Activated CD4-positive, CD25-positive, alpha-beta regulatory T cell treated with anti-CD3 and anti-CD28 coated beads, Interleukin-2, amount 50 U/mL, for 24 hours (primary cell): ENCODE results near the gene UBE2S.
"Not testable (repeated sequence)": the region's sequence is repeated elsewhere in the genome, so short reads cannot be mapped to it uniquely, and the experiment has no call there.

Source experiments
- ATAC-seq, 2 donors: fragments of 150-1000 bp; cut with Tn5 transposase; one replicate each; pipeline ENCODE4 v1.10.0; 2021; ENCODE audit warnings: mild to moderate bottlenecking in 1 of 2, moderate library complexity in 1 of 2

UBE2S gene

GRCh38 chr19:55402509-55402908 lies 5.1 kb downstream of the UBE2S start:
- no peak for ATAC-seq

- not testable (repeated sequence) for ATAC-seq
These were observed 6.2 kb downstream of the UBE2S start for GRCh38 chr19:55401390-55401789.

- no peak for ATAC-seq
These were observed 7.1 kb downstream of the UBE2S start for GRCh38 chr19:55400281-55401087.

GRCh38 chr19:55398200-55398925 lies 9.2 kb downstream of the UBE2S start:
- ATAC-seq, result peak; percentile 60 to 79

- ATAC-seq, result no peak
These were observed 14.5 kb downstream of the UBE2S start for GRCh38 chr19:55392820-55393761.

- no peak for ATAC-seq
These were observed 15.6 kb downstream of the UBE2S start for GRCh38 chr19:55391702-55392615.

- no peak for ATAC-seq
These were observed 16.4 kb downstream of the UBE2S start for GRCh38 chr19:55391191-55391670.

- ATAC-seq, result no peak
These were observed 17.1 kb downstream of the UBE2S start for GRCh38 chr19:55390461-55390880.

- ATAC-seq, result no peak
These were observed 17.9 kb downstream of the UBE2S start for GRCh38 chr19:55389386-55390317.

GRCh38 chr19:55387736-55388497 lies 19.7 kb downstream of the UBE2S start:
- ATAC-seq, result no peak

GRCh38 chr19:55386493-55386971 lies 21.1 kb downstream of the UBE2S start:
- ATAC-seq, result no peak

GRCh38 chr19:55385724-55386492 lies 21.7 kb downstream of the UBE2S start, which contains the start of gene RPL28:
TSS of gene RPL28 (plus strand) at chr19:55385932. CDS start at chr19:55386358, 426 bp downstream.
- peak; percentile 78 to 79 for ATAC-seq

- ATAC-seq, result peak; percentile 79
These were observed 22.5 kb downstream of the UBE2S start for GRCh38 chr19:55384920-55385723.

GRCh38 chr19:55384131-55384919 lies 23.3 kb downstream of the UBE2S start, which contains the start of gene TMEM238:
TSS of gene TMEM238 (minus strand) at chr19:55384292. CDS start at chr19:55384259, 33 bp downstream.
- no peak for ATAC-seq

GRCh38 chr19:55383279-55384130 lies 24.1 kb downstream of the UBE2S start:
- peak; percentile 2 to 8 for ATAC-seq
